ENCODE data around the gene INO80D. TPM values are rescaled to one million over a fixed set of nuclear protein-coding genes. Genes with fewer than 3 reads are reported as not detected.

Gene INO80D
- total RNA-seq, 2 donors from 2014 or later = 27.6 to 35.2 TPM

- peaks cover 59% of the 10 kb centered on the region for H3K9me3 ChIP-seq (ENCODE audit: control insufficient read depth, low read length)
- H3K4me3 Mint-ChIP-seq = peak overlapping the region; percentile 20
- H3K9ac ChIP-seq (ENCODE audit: extremely low read depth, low read length, poor library complexity, severe bottlenecking) = peak overlapping the region; percentile 80
- H3K27ac ChIP-seq (ENCODE audit: low read depth, low read length) = no peak overlapping the region
- DNase-seq = no peak
- peaks cover 59% of the 10 kb centered on the region for H3K9me3 Mint-ChIP-seq
- peak overlapping the region; percentile 66 for H3K4me3 ChIP-seq (ENCODE audit: low read length)
- peaks cover 81% of the 10 kb centered on the region for H3K36me3 Mint-ChIP-seq (ENCODE audit: low read depth)
- 85 to 90% methylated on average over 5 to 10 of the region's 11 CpGs for WGBS, 2 experiments (ENCODE audit: insufficient coverage in 1 of 2, insufficient read length in 1 of 2)
- peak overlapping the region; percentile 96 for H3K27ac Mint-ChIP-seq
- TF ChIP-seq, protein P1, sequence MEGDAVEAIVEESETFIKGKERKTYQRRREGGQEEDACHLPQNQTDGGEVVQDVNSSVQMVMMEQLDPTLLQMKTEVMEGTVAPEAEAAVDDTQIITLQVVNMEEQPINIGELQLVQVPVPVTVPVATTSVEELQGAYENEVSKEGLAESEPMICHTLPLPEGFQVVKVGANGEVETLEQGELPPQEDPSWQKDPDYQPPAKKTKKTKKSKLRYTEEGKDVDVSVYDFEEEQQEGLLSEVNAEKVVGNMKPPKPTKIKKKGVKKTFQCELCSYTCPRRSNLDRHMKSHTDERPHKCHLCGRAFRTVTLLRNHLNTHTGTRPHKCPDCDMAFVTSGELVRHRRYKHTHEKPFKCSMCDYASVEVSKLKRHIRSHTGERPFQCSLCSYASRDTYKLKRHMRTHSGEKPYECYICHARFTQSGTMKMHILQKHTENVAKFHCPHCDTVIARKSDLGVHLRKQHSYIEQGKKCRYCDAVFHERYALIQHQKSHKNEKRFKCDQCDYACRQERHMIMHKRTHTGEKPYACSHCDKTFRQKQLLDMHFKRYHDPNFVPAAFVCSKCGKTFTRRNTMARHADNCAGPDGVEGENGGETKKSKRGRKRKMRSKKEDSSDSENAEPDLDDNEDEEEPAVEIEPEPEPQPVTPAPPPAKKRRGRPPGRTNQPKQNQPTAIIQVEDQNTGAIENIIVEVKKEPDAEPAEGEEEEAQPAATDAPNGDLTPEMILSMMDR (conservative IDR thresholded peaks at IDR 0.05) = no peak
- H3K36me3 ChIP-seq (ENCODE audit: control insufficient read depth, insufficient read depth, low read length) = peaks cover 63% of the 10 kb centered on the region
- H3K4me1 Mint-ChIP-seq = peaks cover 28% of the 10 kb centered on the region
- no peaks in the 10 kb centered on the region for H3K27me3 ChIP-seq (ENCODE audit: control insufficient read depth, insufficient read depth, low read length, poor library complexity, severe bottlenecking)
- H3K27me3 Mint-ChIP-seq (ENCODE audit: insufficient read depth) = no peaks in the 10 kb centered on the region
- H3K4me1 ChIP-seq (ENCODE audit: control insufficient read depth, insufficient read depth, low read length) = peaks cover 8% of the 10 kb centered on the region
Measured at GRCh38 chr2:206031162-206031784, 54.7 kb downstream of the INO80D start.

DNA sequence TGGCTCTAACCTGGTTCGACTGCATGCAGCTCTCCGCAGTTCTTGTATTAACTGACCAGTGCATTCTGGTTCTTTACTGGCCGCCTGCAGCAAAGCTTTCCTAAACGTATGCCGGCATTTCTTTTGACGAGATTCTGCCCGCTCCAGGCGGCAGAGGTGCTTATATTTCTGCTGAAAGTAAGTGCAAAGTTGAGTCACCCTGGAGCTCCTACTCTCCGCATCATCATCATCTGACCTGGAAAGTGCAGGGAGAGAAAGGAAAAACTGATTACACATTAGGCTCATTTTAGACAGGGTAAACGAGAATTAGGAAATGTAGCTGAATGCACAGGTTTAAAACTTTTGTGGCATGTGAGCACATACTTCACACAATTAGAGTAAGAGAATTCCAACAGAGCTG, 57.9 kb downstream of the INO80D start:
- Histone ChIP-seq H3K9ac (ENCODE audit: extremely low read depth, low read length, poor library complexity, severe bottlenecking) (no peak overlapping the region), H3K27me3 (ENCODE audit: control insufficient read depth, insufficient read depth, low read length, poor library complexity, severe bottlenecking) (no peaks in the 10 kb centered on the region), H3K4me1 (ENCODE audit: control insufficient read depth, insufficient read depth, low read length) (peaks cover 8% of the 10 kb centered on the region), H3K27ac (ENCODE audit: low read depth, low read length) (no peak overlapping the region), H3K36me3 (ENCODE audit: control insufficient read depth, insufficient read depth, low read length) (peaks cover 64% of the 10 kb centered on the region), H3K4me3 (ENCODE audit: low read length) (no peak overlapping the region), H3K9me3 (ENCODE audit: control insufficient read depth, low read length) (peaks cover 27% of the 10 kb centered on the region)
- Mint-ChIP-seq H3K27ac (peak overlapping the region; percentile 14), H3K4me1 (peaks cover 24% of the 10 kb centered on the region), H3K36me3 (ENCODE audit: low read depth) (peaks cover 61% of the 10 kb centered on the region), H3K27me3 (ENCODE audit: insufficient read depth) (no peaks in the 10 kb centered on the region), H3K4me3 (no peak overlapping the region), H3K9me3 (peaks cover 27% of the 10 kb centered on the region)
- 92 to 93% methylated on average over 9 to 10 of the region's 10 CpGs for WGBS, 2 experiments (ENCODE audit: insufficient coverage in 1 of 2, insufficient read length in 1 of 2)
- TF ChIP-seq, protein P1 (conservative IDR thresholded peaks at IDR 0.05) = no peak
- no peak for DNase-seq

DNA sequence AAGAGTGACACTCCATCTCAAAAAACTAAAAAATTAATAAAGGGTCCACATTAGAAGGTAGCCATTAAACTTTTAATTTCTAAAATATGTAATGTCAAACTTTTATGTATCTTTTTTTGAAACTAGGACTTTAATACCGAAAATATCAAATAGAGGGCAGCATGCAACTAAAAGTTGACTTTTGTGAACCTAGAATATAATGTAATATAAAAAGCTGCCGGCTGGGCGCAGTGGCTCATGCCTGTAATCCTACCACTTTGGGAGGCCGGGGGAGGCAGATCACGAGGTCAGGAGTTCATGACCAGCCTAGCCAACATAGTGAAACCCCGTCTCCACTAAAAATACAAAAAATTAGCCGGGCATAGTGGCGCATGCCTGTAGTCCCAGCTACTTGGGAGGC, 62.8 kb downstream of the INO80D start:
- Histone ChIP-seq H3K4me1 (ENCODE audit: control insufficient read depth, insufficient read depth, low read length) (no peaks in the 10 kb centered on the region), H3K9ac (ENCODE audit: extremely low read depth, low read length, poor library complexity, severe bottlenecking) (no peak overlapping the region), H3K36me3 (ENCODE audit: control insufficient read depth, insufficient read depth, low read length) (peaks cover 63% of the 10 kb centered on the region), H3K9me3 (ENCODE audit: control insufficient read depth, low read length) (peaks cover 13% of the 10 kb centered on the region), H3K27me3 (ENCODE audit: control insufficient read depth, insufficient read depth, low read length, poor library complexity, severe bottlenecking) (no peaks in the 10 kb centered on the region), H3K4me3 (ENCODE audit: low read length) (no peak overlapping the region), H3K27ac (ENCODE audit: low read depth, low read length) (no peak overlapping the region)
- Mint-ChIP-seq H3K27ac (no peak overlapping the region), H3K36me3 (ENCODE audit: low read depth) (peaks cover 50% of the 10 kb centered on the region), H3K9me3 (peaks cover 4% of the 10 kb centered on the region), H3K4me1 (no peaks in the 10 kb centered on the region), H3K27me3 (ENCODE audit: insufficient read depth) (no peaks in the 10 kb centered on the region), H3K4me3 (no peak overlapping the region)
- TF ChIP-seq, protein P1 (conservative IDR thresholded peaks at IDR 0.05) = no peak
- WGBS, 2 experiments (ENCODE audit: insufficient coverage in 1 of 2, insufficient read length in 1 of 2) = 95 to 98% methylated on average over 5 to 8 of the region's 8 CpGs
- DNase-seq = no peak
